HG03354 (cell line): ENCODE data around the gene CACNG4.

Source experiments
- ATAC-seq: cut with Tn5 transposase; IDR thresholded peaks from one replicate; pipeline ENCODE4 v1.9.1; 2021; ENCODE audit warnings: mild to moderate bottlenecking; ENCODE audit not compliant: unreplicated experiment, poor library complexity, severe bottlenecking

The CACNG4 gene

GRCh38 chr17:66963909-66964771, at the start of gene CACNG4:
CACNG4 (plus strand) TSS chr17:66964707; CDS start chr17:66964912, 205 bp downstream.
- no peak for ATAC-seq

- ATAC-seq, result no peak
Observed at GRCh38 chr17:66915204-66915611, 49.3 kb upstream of the CACNG4 start.

GRCh38 chr17:66915792-66916191, 48.7 kb upstream of the CACNG4 start:
- ATAC-seq, result no peak

GRCh38 chr17:66916946-66917345, 47.6 kb upstream of the CACNG4 start:
- ATAC-seq, result no peak

- ATAC-seq, result no peak
Observed at GRCh38 chr17:66918896-66919295, 45.6 kb upstream of the CACNG4 start.

- no peak for ATAC-seq
Observed at GRCh38 chr17:66920435-66920834, 44.1 kb upstream of the CACNG4 start.

- no peak for ATAC-seq
Observed at GRCh38 chr17:66920950-66921349, 43.6 kb upstream of the CACNG4 start.

GRCh38 chr17:66923886-66924285, 40.6 kb upstream of the CACNG4 start:
- ATAC-seq, result no peak

- no peak for ATAC-seq
Observed at GRCh38 chr17:66925811-66926500, 38.6 kb upstream of the CACNG4 start.

- no peak for ATAC-seq
Observed at GRCh38 chr17:66928949-66929348, 35.6 kb upstream of the CACNG4 start.

- ATAC-seq, result no peak
Observed at GRCh38 chr17:66929591-66929990, 34.9 kb upstream of the CACNG4 start.

- ATAC-seq, result no peak
Observed at GRCh38 chr17:66930933-66931332, 33.6 kb upstream of the CACNG4 start.

GRCh38 chr17:66932311-66932710, 32.2 kb upstream of the CACNG4 start:
- ATAC-seq, result no peak

- ATAC-seq, result no peak
Observed at GRCh38 chr17:66934040-66934439, 30.5 kb upstream of the CACNG4 start.

GRCh38 chr17:66935717-66936116, 28.8 kb upstream of the CACNG4 start:
- ATAC-seq, result no peak

GRCh38 chr17:66938656-66939055, 25.9 kb upstream of the CACNG4 start:
- no peak for ATAC-seq

GRCh38 chr17:66939461-66940114, 24.9 kb upstream of the CACNG4 start:
- no peak for ATAC-seq

- ATAC-seq, result no peak
Observed at GRCh38 chr17:66941249-66941648, 23.3 kb upstream of the CACNG4 start.

GRCh38 chr17:66941773-66942450, 22.6 kb upstream of the CACNG4 start:
- no peak for ATAC-seq
